ENCODE measurements around the gene KCMF1.

Gene KCMF1

DNA sequence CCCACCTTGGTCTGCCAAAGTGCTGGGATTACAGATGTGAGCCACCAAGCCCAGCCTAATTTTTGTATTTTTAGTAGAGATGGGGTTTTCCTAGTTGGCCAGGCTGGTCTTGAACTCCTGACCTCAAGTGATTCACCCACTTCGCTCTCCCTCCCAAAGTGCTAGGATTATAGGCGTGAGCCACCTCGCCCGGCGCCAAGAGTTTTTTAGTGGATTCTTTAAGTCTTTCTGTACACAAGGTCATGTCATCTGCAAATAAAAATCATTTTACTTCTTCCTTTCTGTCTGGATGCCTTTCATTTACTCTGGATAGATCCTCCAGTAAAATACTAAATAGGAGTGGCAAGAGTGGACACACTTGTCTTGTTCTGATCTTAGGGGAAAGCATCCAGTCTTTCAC is 61.7 kb downstream of the KCMF1 start:
- DNase-seq: no peak

DNA sequence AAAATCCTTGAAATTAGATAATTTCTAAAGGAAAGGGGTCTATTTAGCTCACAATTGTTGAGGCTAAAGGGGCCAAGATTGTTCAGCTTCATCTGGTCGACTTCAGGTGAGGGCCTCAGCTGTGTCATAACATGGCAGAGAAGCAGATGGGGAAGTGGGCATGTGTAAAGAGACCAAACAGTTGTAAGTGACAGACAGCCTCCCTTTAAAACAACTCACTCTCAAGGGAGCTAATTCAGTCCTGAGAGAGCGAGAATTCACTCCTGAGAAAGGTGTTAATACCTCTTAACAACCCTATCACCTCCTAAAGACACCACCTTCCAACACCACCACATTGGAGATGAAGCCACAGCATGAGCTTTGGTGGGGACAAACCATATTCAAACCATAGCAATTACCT is 62.4 kb downstream of the KCMF1 start:
- no peak for DNase-seq

DNA sequence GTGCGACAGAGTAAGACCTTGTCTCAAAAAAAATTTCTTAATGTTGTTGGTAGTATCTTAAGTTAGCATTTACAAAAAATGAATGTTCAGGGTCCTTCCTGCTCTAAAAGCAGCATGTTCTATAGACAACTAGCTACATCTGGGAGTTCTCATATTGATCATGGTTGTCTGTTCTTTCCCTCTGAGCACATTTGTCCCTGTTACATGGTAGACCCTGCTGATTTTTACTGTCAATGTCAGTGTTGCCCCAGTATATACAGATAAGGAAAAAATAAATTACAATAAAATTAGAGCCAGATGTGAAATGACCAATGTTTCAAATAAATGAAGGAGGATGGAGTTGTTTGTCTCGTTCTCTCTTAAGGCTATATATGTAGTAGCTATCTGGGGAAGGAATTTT is 63.2 kb downstream of the KCMF1 start:
- DNase-seq: no peak

DNA sequence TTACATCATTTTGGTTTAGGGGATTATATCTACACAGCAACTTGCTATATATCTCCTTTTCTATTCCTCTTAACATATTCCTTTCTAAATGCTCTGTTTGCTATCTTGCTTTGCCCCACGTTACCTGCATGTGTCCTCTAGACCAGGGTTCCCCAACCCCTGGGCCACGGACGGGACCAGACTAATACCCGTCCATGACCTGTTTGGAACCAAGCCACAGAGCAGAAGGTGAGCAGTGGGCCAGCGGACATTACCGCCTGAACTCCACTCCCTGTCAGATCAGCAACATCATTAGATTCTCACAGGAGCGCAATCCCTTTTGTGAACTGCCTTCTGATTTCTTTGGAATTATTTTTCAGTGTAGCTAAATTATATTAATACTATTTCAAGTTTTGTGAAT is 66.7 kb downstream of the KCMF1 start:
- DNase-seq: no peak

DNA sequence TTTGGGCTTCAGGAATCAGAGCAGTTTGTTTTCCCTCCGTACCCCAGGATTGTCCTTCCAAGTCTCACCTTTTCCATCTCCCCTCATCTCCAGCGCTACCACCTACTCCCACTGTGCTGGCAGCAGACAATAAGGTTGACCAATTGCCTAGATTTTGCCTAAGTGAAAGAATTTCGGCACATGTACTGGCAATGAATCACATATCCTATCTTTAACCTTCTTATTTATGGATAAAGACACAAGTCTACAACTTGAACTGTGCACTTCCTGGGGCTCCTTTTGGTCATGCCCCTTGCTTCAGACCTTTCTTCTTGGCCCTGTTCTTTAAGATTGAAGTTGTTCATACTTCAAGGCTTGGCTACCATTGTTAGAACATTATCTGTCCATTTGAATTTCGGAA is 71.4 kb downstream of the KCMF1 start:
- no peak for DNase-seq

DNA sequence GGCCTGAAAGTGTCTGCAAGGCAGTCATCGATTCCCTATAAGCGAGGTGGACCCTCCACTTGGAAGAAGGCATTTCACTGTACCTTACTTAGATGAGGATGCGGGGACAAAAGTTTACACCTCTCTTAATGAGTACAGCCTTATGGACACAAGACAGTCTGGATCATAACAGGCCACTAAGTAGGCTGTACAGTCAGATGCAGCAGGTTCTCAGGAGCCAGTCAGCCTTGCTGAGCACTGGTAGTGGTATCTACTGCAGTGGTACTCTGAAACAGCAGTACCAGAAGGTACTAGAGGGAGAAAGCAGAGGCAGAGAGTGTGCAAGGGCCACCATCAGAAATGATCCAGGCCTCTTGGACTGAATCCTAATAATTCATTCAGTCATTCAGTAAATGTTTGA is 77.6 kb downstream of the KCMF1 start:
- no peak for DNase-seq

DNA sequence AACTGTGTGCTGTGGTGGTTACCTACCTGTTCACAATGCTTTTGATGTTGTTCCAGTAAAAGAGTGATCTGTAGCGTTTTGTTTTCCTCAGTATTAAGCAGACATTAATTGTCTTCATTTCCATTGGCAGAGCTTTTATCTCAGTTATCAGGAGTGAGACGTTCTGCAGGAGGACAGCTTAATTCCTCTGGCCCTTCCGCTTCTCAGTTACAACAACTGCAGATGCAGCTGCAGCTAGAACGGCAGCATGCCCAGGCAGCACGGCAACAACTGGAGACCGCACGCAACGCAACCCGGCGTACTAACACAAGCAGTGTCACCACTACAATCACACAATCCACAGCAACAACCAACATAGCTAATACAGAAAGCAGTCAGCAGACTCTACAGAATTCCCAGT is 78.3 kb downstream of the KCMF1 start:
- DNase-seq: no peak

DNA sequence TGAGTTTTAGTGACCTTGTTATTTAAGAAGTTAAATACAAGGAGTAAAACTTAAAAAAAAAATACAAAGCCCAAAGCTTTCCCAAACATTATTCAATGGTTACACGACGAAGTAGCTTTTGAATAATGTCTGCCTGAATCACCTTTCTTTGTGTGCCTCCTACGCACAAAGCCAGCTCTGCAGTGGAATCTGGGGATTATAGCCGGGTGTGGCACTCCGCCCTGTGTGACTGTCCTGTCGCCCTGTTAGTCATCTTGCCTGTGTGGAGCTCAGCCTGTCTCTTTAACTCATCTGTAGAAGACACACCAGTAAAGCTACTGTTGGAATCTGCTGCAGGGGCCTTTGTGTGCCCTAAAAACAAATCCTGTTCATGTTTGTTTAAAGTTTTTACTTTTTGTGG is 82.8 kb downstream of the KCMF1 start:
- DNase-seq: peak; percentile 15

DNA sequence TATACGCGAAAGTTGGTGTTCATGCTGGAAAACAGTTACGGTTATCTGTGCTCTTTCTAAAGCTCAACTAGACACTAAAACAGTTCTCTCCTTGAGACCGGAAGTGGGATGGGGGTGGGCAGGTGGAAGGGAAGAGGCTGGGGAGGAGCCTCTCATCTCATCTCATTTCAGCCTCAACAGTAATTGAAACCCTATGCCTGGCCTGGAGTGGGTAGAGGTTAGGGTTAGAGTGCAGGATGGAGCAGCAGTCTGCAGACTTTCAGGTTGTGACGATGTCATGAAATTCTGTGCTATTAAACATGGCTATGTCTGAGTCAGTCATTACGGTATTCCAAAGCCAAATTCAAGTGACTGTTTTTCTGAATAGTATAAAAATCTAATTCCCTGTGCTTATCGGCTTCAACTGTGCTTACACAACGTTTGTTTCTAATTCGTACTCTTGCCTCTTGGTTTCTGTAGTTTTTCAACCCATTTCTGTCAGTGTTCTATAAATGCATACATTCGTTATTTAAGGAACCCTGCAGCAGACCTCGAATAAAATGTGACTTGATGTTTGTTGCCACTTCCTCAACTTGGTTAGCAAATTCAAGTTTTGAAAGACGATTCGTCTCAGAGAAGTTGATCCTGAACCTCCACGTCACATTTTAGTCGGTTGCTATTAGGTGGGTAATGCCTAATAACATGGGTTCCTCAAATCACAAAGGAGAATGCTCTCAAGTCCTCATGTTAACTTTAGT is 86.4 kb downstream of the KCMF1 start:
- no peak for DNase-seq

DNA sequence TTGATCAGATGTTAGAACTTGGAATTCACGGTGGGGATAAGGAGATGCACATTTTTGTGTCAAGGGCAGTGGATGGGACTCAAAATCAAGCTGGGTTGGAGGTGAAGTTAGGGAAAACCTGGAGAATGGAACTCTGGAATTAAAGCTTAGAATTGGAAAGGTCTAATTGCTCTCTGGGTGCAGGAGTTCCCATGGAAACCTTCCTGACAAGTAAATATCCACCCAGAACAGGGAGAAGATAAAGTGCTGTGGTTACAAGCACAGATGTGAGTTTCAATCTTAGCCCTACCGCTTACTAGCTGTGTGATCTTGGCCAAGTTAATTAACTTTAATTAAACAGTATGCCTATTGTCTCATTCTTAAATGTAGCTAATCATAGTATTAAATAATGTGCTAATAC is 90.9 kb downstream of the KCMF1 start:
- DNase-seq: no peak

DNA sequence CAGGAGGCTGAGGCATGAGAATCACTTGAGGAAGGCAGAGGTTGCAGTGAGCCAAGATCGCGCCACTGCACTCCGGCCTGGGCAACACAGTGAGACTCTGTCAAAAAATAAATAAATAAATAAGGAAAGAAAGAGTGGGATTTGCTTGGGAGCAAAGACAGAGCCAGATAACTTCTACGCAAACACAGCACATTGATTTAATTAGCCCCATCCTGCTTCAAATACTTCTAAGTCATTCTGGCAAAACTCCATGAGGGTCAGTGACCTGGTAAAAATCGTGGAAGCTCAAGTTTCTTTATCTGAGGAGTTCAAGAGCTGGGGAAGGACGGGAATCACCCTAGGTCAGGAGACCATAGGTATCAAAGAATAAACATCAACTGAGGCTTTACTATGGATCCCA is 91.6 kb downstream of the KCMF1 start:
- no peak for DNase-seq

DNA sequence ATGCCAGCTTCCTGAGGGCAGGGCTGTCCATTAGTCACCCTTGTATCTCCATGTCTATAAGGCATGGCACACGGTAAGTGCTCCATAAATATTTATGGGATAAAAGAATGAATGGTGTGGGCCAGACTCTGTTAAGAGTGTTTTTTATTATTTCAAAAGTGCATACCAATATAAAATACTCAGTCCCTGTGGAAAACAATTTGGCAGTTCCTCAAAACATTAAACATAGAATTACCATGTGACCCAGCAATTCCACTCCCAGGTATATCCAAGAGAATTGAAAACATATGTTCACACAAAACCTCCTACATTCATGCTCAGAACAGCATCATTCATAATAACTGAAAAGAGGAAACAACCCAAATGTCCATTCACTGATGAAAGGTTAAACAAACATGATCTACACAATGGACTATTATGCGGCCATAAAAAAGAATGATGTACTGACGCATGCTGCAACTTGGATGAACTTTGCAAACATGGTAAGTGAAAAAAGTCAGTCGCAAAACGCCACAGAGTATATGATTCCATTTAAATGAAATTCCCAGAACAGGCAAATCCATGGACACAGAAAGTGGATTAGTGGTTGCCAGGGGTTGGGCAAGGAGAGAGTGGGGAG is 93.1 kb downstream of the KCMF1 start:
- DNase-seq: no peak

DNA sequence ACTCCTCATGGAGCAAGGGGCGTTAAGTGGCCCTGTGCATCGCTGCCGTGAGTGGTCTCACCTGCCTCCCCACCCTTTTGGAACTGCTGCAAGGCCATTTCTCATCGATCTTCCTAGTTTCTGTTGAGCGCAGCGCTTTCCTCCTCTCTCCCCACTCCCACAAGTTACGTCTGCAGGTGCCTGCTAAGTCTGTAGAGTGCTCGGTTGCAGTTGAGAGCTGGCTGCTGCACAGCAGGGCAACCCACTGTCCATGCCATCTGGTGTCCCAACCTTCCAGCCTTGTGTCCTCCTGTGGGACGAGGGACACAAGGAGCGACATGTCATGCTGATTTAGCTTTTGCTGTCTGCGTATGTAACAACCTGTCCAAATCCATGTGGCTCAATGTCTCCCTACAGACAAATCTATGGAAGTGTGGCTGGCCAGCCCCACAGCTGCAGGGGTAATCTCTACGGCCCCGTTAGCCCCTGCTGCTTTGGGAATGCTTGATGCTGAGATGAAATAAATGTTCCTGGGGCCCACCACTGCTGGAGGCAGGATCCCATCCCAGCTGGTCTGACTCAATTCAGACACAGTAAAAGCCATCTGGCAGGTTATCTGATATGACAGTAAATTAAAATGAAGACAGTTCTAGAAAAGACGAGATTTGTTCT is 94.1 kb downstream of the KCMF1 start:
- no peak for DNase-seq

DNA sequence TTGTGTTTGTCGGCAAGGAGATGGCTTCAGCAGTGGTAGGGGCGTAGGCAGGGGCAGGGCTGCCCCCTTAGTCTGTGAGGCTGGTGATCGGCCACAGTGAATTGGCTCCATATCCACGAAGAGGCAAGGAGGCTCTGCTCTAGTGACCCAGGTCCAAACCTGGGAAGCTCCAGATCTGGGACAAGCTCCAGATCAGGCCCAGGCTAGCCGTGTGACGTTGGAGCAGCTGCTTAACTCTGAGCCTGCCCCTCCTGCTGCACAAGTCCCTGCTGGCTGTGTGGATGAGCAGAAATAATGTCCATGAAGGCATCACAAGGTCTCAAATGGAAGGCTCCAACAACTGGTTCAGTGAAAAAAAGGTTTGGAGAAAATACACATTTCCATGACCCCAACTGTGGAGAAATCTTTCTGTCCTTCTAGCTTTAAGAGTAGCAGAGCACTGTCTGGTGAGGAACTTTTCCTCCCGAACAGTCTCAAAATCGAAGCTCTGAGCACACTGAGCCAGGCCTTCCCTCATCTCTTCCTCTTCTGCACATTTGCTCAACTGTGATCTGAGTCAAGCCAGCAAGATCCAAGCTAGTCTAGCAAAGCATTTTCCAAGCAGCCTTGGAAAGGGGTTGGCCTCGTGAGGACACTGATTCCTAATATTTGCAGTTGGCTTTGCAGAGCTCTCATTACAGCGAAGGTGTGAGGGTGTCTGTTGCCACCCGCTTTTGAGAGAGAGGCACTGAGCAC is 95.2 kb downstream of the KCMF1 start:
- DNase-seq: no peak

DNA sequence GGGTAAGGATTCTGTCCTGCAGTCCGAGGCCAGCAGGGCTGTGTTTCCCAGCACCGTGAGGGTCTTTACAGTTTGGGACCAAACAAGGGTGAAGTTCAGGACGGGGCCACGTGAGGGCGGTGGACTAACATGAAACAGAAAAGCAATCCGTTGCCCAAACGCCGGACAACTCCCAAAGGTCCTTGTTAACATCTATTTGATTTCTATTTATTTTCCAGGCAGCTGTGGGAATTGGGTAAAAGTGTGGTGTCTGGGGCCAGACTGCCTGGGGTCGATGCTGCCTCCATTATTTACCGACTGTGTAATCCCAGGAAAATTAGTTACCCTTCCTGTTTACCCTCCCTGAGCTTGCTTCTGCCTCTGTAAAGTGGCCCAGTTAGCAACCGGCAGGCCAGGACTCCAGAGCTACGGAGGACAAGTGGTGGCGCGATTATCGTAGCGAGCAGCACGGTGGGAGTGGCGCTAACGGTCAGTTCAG is 96.0 kb downstream of the KCMF1 start:
- DNase-seq: peak; percentile 47

DNA sequence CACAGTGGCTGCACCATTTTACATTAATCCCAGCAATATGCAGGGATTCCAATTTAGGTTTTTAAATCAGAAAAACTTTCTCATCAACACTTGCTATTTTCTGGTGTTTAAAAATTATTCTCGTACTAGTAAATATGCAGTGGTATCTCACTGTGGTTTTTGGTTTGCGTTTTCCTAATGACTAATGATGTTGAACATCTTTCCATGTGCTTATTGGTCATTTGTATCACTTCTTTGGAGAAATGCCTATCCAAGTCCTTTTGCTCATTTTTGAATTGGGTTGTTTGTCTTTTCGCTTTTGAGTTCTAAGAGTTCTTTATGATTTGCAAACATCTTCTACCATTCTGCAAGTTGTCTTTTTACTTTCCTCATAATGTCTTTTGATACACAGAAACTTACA is 100.1 kb downstream of the KCMF1 start:
- no peak for DNase-seq

DNA sequence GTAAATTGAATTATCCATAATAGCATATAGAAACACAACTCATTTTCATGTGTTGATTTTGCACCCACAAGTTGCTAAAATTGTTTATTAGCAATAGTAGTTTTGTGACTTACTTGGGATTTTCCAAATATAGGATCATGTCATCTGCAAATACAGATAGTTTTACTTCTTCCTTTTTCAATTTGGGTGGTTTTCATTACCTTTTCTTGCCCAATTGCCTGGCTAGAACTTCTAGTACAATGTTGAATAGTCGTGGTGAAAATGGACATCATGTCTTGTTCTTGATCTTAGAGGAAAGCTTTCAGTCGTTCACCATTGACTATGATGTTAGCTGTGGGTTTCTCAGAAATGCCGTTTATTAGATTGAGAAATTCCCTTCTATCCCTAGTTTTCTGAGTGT is 102.1 kb downstream of the KCMF1 start:
- DNase-seq: no peak

DNA sequence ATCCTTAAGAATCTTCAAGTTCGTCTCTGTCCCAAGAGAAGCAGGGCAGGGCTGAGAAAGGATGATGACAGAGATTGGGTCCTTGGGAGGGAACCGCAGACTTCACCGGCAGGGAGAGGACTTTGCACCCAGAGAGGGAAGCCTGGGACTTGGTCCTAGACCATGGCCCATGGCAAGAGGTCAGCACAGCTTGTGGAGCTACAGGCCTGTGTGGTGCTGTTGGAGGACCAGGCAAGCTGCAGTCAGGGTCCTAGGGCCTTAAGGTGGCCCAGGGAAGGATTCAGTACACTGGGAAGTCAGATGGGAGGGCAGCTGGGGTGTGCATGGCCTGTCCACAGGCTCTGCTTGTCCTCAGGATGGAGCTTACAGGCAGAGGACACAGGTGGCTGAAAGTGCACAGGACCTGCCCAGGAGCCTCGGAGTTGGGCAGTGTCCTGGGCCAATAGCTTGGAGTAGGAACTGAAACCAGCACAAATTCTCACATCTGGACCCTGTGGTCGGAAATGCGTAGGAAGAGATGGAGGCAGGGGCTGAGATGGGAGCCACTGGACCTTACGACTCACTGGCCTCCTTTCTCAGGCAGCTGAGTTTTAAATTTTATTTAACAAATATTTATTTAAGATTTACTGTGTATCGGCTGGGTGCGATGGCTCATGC is 105.8 kb downstream of the KCMF1 start:
- DNase-seq: no peak

DNA sequence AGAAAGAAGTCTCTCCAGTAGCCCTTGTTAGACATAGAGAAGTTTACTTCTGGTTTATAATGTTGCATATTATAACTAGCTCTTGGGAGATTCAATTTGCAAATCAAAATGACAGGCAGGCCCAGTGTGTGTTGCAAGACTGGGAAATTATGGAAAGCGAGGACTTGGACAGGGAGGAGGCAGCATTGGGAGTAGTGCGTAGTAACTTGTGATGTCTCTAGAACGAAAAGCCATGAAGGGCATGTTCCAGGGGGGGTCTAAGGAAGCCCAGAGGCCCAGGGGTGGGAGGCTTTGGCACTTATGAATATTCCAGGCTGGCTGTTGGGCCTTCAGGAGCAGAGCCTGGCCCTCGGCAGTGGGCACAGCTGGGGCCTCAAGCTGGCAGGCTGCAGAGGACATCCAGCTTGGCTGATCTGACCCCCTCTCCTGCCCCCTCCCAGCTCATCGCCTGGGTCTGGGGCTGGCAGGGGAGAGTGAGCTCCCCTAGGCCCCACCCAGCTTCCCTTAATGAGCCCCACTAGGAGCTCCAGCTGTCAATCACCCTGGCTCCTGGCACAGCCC is 107.0 kb downstream of the KCMF1 start:
- DNase-seq: no peak

DNA sequence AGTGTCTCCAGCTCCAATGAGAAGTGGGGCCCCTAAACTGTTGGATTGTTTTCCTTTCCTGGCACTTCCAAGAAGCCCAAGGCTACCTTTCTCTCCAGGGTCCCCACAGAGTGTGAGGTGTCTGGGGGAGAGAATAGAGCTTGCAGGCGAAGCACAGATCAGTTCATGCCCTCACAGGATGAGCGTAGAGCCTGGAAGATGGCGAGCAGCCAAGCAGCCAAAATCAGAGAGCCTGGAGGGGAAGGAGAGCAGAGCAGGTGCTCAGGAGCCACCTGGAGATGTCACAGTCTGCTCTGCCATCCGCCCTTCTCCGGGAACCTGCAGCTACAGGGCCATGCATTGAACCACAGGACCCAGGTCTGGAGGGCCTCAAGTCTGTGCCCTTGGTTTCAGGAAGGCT is 107.6 kb downstream of the KCMF1 start:
- no peak for DNase-seq

DNA sequence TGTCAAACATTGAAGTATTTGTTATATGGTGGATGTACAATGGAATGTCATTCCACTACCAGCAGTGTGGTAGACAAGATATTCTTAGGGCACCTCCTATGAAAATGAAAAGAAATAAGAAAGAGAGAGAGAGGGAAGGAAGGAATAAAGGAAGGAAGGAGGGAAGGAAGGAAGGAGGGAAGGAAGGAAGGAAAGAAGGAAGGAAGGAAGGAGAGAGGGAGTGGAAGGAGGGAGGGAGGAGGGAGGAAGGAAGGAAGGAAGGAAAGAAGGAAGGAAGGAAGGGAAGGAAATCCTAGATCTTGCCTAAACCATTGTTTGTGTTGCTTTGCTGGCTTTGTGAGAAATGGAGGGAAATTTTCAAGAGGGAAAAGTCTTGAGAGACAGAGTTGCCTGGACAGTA is 112.1 kb downstream of the KCMF1 start:
- no peak for DNase-seq

DNA sequence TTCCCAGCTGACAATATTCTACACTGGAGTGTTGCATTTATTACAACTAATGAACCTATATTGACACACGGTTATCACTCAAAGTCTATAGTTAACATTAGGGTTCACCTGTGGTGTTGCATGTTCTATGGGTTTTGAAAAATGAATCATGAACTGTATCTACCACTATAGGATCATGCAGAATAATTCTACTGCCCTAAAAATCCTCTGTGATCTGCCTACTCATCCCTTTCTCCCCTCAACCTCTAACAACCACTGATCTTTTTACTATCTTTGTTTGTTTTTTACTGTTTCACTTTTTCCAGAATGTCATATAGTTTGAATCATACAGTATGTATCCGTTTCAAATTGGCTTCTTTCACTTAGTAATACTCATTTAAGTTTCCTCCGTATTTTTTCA is 114.6 kb downstream of the KCMF1 start:
- DNase-seq: no peak

DNA sequence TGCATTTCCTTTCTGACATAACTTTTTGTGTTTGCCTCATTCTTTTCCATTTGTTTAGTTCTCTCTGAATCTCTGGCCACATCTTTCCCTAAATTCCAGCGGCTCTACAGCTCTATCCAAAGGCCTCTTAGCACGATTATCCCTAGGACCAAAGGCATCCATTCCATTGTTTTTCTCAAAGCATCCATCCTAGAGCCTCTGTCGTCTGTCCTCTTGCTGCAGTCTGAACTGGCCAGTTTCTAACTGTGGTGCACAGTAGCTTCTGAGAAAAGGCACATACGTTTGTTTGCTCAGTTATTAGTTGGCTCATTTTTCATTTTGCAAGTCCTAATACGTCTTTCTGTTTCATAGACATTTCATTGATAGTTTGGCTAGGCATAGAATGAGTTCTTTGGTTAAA is 116.6 kb downstream of the KCMF1 start:
- no peak for DNase-seq

All from stimulated activated CD4-positive, alpha-beta T cell treated with anti-CD3 and anti-CD28 coated beads, Interleukin-1b, Interleukin-23, amount 100 ng/mL, for 48 hours (primary cell).